SH-SY5Y (cell line): Measurements from ENCODE around the gene INO80D.

Experiments used
- GATA2 ChIP-seq: IDR thresholded peaks from 2 replicates; pipeline ENCODE4 v1.6.1; 2011; ENCODE audit warnings: mild to moderate bottlenecking, low read depth, low read length
- GATA3 ChIP-seq: IDR thresholded peaks from 2 replicates; pipeline ENCODE4 v1.6.1; 2011; ENCODE audit warnings: low read depth, mild to moderate bottlenecking, low read length, moderate library complexity

DNA sequence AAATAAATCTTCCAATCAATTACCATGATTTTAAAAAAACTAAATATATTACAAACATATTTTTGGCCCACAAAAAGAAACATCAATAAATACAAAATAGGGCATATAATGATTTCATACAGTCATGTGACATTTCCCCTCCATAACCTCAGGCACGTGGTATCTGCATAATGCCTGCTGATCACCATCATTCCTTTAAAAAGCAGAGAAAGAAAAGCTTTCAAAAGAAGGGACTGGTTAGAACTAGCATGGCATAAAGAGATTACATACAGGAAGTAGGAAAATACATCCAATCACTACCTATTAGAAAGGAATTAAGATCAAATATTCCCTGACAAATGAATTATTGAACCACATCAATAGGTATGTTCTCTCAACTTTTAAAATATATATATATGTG, 83.5 kb downstream of the INO80D start:
- TF ChIP-seq GATA2: no peak
- no peak for TF ChIP-seq GATA3
